Measurements from ENCODE around the gene FGF16. TPM values are rescaled to one million over a fixed set of nuclear protein-coding genes. Genes with fewer than 3 reads are reported as not detected.

Gene FGF16
- total RNA-seq, 2 donors from 2014 or later, result not detected

GRCh38 chrX:77502951-77503525 lies 55.8 kb downstream of the FGF16 start:
- DNase-seq (no peak), ATAC-seq (no peak)
- H3K4me3 ChIP-seq, result no peak overlapping the region
- no peaks in the 10 kb centered on the region for H3K36me3 ChIP-seq (replicated peaks in 1 of 2; ENCODE audit: insufficient read depth in 1 of 2, low read depth in 2 of 2)
- H3K4me1 ChIP-seq, result peaks cover 9% of the 10 kb centered on the region
- intact Hi-C loops (cut with DNase I), result no loop called here
- TF ChIP-seq POLR2A (IDR thresholded peaks at IDR 0.05) (no peak), CTCF (IDR thresholded peaks at IDR 0.05) (no peak)
- H3K27ac ChIP-seq, result no peak overlapping the region
- H3K9me3 ChIP-seq, result no peaks in the 10 kb centered on the region
- 8 to 15% methylated on average over 2 of the region's 2 CpGs for WGBS, 2 donors
- H3K27me3 ChIP-seq, result no peaks in the 10 kb centered on the region

GRCh38 chrX:77505227-77505626 lies 58.0 kb downstream of the FGF16 start:
- no peak overlapping the region for H3K4me3 ChIP-seq
- 84 to 86% methylated on average over 2 of the region's 2 CpGs for WGBS, 2 donors
- no peaks in the 10 kb centered on the region for H3K9me3 ChIP-seq
- H3K27ac ChIP-seq, result no peak overlapping the region
- ATAC-seq (no peak), DNase-seq (no peak)
- peaks cover 0 to under 1% of the 10 kb centered on the region in 2 donors for H3K36me3 ChIP-seq (replicated peaks in 1 of 2; ENCODE audit: insufficient read depth in 1 of 2, low read depth in 2 of 2)
- TF ChIP-seq CTCF (IDR thresholded peaks at IDR 0.05), result no peak
- TF ChIP-seq POLR2A (IDR thresholded peaks at IDR 0.05), result no peak
- intact Hi-C loops (cut with DNase I), result no loop called here
- no peaks in the 10 kb centered on the region for H3K27me3 ChIP-seq
- peaks cover 9% of the 10 kb centered on the region for H3K4me1 ChIP-seq
